ELR (cell line): Measurements from ENCODE around the gene MYRFL.

Experiments used
- DNase-seq: peaks from one replicate; pipeline ENCODE4 v3.0.0-alpha.2; 2015; ENCODE audit warnings: low read depth

Gene MYRFL

GRCh38 chr12:69932676-69933552, 107.9 kb downstream of the MYRFL start:
- no peak for DNase-seq

- DNase-seq: no peak
Observed at GRCh38 chr12:69934011-69934410, 109.0 kb downstream of the MYRFL start.

GRCh38 chr12:69935651-69936100, 110.6 kb downstream of the MYRFL start:
- no peak for DNase-seq

GRCh38 chr12:69936214-69936731, 111.2 kb downstream of the MYRFL start:
- DNase-seq: no peak

GRCh38 chr12:69936766-69937165, 111.7 kb downstream of the MYRFL start:
- no peak for DNase-seq

GRCh38 chr12:69947123-69947522, 122.1 kb downstream of the MYRFL start:
- DNase-seq: no peak

GRCh38 chr12:69947897-69948296, 122.9 kb downstream of the MYRFL start:
- no peak for DNase-seq

- no peak for DNase-seq
Observed at GRCh38 chr12:69948851-69949250, 123.8 kb downstream of the MYRFL start.

GRCh38 chr12:69949311-69950002, 124.4 kb downstream of the MYRFL start:
- no peak for DNase-seq

GRCh38 chr12:69951108-69951507, 126.1 kb downstream of the MYRFL start:
- no peak for DNase-seq

- no peak for DNase-seq
Observed at GRCh38 chr12:69952890-69953289, 127.9 kb downstream of the MYRFL start.

- no peak for DNase-seq
Observed at GRCh38 chr12:69961246-69961645, 136.2 kb downstream of the MYRFL start.

- peak; percentile 70 for DNase-seq
Observed at GRCh38 chr12:69966409-69966808, 141.4 kb downstream of the MYRFL start.

GRCh38 chr12:69966839-69967238, 141.8 kb downstream of the MYRFL start:
- no peak for DNase-seq

GRCh38 chr12:69969011-69969410, 144.0 kb downstream of the MYRFL start:
- no peak for DNase-seq

- DNase-seq: no peak
Observed at GRCh38 chr12:69972136-69972535, 147.1 kb downstream of the MYRFL start.

- DNase-seq: no peak
Observed at GRCh38 chr12:69978020-69978419, 153.0 kb downstream of the MYRFL start.

- no peak for DNase-seq
Observed at GRCh38 chr12:69981881-69982475, 157.0 kb downstream of the MYRFL start.

GRCh38 chr12:69984241-69984640, 159.2 kb downstream of the MYRFL start:
- DNase-seq: no peak

GRCh38 chr12:69985656-69986055, 160.6 kb downstream of the MYRFL start:
- peak; percentile 38 for DNase-seq

GRCh38 chr12:69986114-69986513, 161.1 kb downstream of the MYRFL start:
- DNase-seq: no peak

- peak; percentile 78 for DNase-seq
Observed at GRCh38 chr12:69987579-69988091, 162.6 kb downstream of the MYRFL start.
